Stimulated activated CD4-positive, alpha-beta T cell treated with anti-CD3 and anti-CD28 coated beads, Interleukin-4, amount 100 ng/mL, for 4 hours (primary cell): ENCODE data around the gene LAT.

Source experiments
- DNase-seq, 2 experiments: peaks; one replicate each; pipeline ENCODE4 v3.0.0-alpha.2; 2020

LAT gene

GRCh38 chr16:29009050-29009837, 24.4 kb downstream of the LAT start:
- DNase-seq = peak; percentile 54 to 59

GRCh38 chr16:29009838-29010166, 24.9 kb downstream of the LAT start:
- no peak for DNase-seq

GRCh38 chr16:29011112-29011511, 26.3 kb downstream of the LAT start:
- no peak for DNase-seq

GRCh38 chr16:29011851-29012250, 27.0 kb downstream of the LAT start:
- DNase-seq = no peak

GRCh38 chr16:29012913-29013553, 28.2 kb downstream of the LAT start:
- peak in 1 of 2 experiments; percentile 32 for DNase-seq

- no peak for DNase-seq
Measured at GRCh38 chr16:29014561-29015069, 29.8 kb downstream of the LAT start.

GRCh38 chr16:29022196-29022595, 37.3 kb downstream of the LAT start:
- DNase-seq = no peak

GRCh38 chr16:29023279-29024277, 38.7 kb downstream of the LAT start:
- no peak for DNase-seq

- DNase-seq = no peak
Measured at GRCh38 chr16:29024278-29024677, 39.4 kb downstream of the LAT start.

- DNase-seq = no peak
Measured at GRCh38 chr16:29025218-29025617, 40.4 kb downstream of the LAT start.

GRCh38 chr16:29025735-29026134, 40.9 kb downstream of the LAT start:
- DNase-seq = no peak

GRCh38 chr16:29028457-29029167, 43.8 kb downstream of the LAT start:
- DNase-seq = no peak

GRCh38 chr16:29029168-29029994, 44.5 kb downstream of the LAT start:
- peak; percentile 84 to 95 for DNase-seq

GRCh38 chr16:29030086-29030840, 45.4 kb downstream of the LAT start:
- no peak for DNase-seq
